ENCODE data around the gene DGKE.

Gene DGKE

GRCh38 chr17:56815711-56816110, 18.2 kb upstream of the DGKE start:
- DNase-seq (ENCODE audit: low read depth) = peak; percentile 65

GRCh38 chr17:56817066-56817465, 16.9 kb upstream of the DGKE start:
- DNase-seq (ENCODE audit: low read depth) = peak; percentile 32

- no peak for DNase-seq (ENCODE audit: low read depth)
These were observed 14.9 kb upstream of the DGKE start for GRCh38 chr17:56819030-56819429.

GRCh38 chr17:56819431-56820145, 14.4 kb upstream of the DGKE start:
- DNase-seq (ENCODE audit: low read depth) = peak; percentile 46

GRCh38 chr17:56820207-56820606, 13.7 kb upstream of the DGKE start:
- DNase-seq (ENCODE audit: low read depth) = no peak

GRCh38 chr17:56821847-56822534, 12.0 kb upstream of the DGKE start:
- DNase-seq (ENCODE audit: low read depth) = no peak

GRCh38 chr17:56822725-56823124, 11.2 kb upstream of the DGKE start:
- no peak for DNase-seq (ENCODE audit: low read depth)

GRCh38 chr17:56823848-56824247, 10.1 kb upstream of the DGKE start:
- no peak for DNase-seq (ENCODE audit: low read depth)

- DNase-seq (ENCODE audit: low read depth) = no peak
These were observed 9.4 kb upstream of the DGKE start for GRCh38 chr17:56824503-56824902.

GRCh38 chr17:56826611-56827414, 7.1 kb upstream of the DGKE start:
- DNase-seq (ENCODE audit: low read depth) = no peak

- no peak for DNase-seq (ENCODE audit: low read depth)
These were observed 3.1 kb upstream of the DGKE start for GRCh38 chr17:56830726-56831368.

GRCh38 chr17:56831369-56832095, 2.4 kb upstream of the DGKE start:
- DNase-seq (ENCODE audit: low read depth) = no peak

GRCh38 chr17:56832446-56832845, 1.5 kb upstream of the DGKE start:
- no peak for DNase-seq (ENCODE audit: low read depth)

GRCh38 chr17:56833057-56833808, 718 bp upstream of the DGKE start:
- DNase-seq (ENCODE audit: low read depth) = peak; percentile 47

- peak; percentile 15 for DNase-seq (ENCODE audit: low read depth)
These were observed 671 bp downstream of the DGKE start for GRCh38 chr17:56834380-56835263.

GRCh38 chr17:56835264-56835585, 1.3 kb downstream of the DGKE start:
- no peak for DNase-seq (ENCODE audit: low read depth)

GRCh38 chr17:56838687-56839086, 4.7 kb downstream of the DGKE start:
- no peak for DNase-seq (ENCODE audit: low read depth)

- no peak for DNase-seq (ENCODE audit: low read depth)
These were observed 8.6 kb downstream of the DGKE start for GRCh38 chr17:56842577-56842976.

- DNase-seq (ENCODE audit: low read depth) = no peak
These were observed 12.0 kb downstream of the DGKE start for GRCh38 chr17:56845934-56846333.

- no peak for DNase-seq (ENCODE audit: low read depth)
These were observed 13.2 kb downstream of the DGKE start for GRCh38 chr17:56847106-56847505.

Data from fibroblast of gingiva (primary cell).